GM12878 (cell line): ENCODE results near the gene SHISA3. TPM values are rescaled to one million over a fixed set of nuclear protein-coding genes. Genes with fewer than 3 reads are reported as not detected.

Experiments used
- ATAC-seq: fragments of 200-7000 bp; cut with Tn5 transposase; 3 replicates; pipeline ENCODE4 v1.9.1; 2020; ENCODE audit warnings: mild to moderate bottlenecking, moderate library complexity
- BruUV-seq: library from RNA; stranded (reverse); fragments of 400-500 nt; replicated peaks from 2 replicates; lab custom pipeline; 2021; lab: Mats Ljungman, UMichigan
- CTCF ChIA-PET: fragments of 300-600 bp; sonication (Branson Sonifier 250); formaldehyde crosslinking; extraction: SDS; loops from one replicate; lab custom pipeline; 2021; ENCODE audit warnings: inconsistent platforms; lab: Yijun Ruan, JAX
- POLR2A ChIA-PET: fragments of 350-600 bp; formaldehyde crosslinking; extraction: SDS; loops from one replicate; lab custom pipeline; 2021; ENCODE audit warnings: inconsistent platforms; lab: Charles Lee
- RAD21 ChIA-PET: fragments of 300-600 bp; sonication (Branson Sonifier 250); formaldehyde crosslinking; loops from one replicate; lab custom pipeline; 2023; ENCODE audit warnings: antibody characterized with exemption; ENCODE audit not compliant: unreplicated experiment; lab: Charles Lee
- SMC1A ChIA-PET: fragments of 300-600 bp; sonication (Branson Sonifier 250); formaldehyde crosslinking; loops from one replicate; lab custom pipeline; 2023; ENCODE audit not compliant: unreplicated experiment, uncharacterized antibody; lab: Charles Lee
- DNase-seq: peaks from one replicate; pipeline ENCODE4 v3.0.0-alpha.2; 2011; ENCODE audit warnings: low read depth, low spot score
- FAIRE-seq: peaks from 3 replicates; lab custom pipeline; 2011; peaks lifted over from hg19 to GRCh38; lab: Jason Lieb, UNC
- H2AFZ ChIP-seq: 2 replicates; pipeline ENCODE4 v1.6.0; 2011; ENCODE audit warnings: low read depth, low read length, control low read depth; ENCODE audit not compliant: control insufficient read depth
- H3K27ac ChIP-seq: 2 replicates; pipeline ENCODE4 v1.5.1; 2011; ENCODE audit warnings: control low read depth; ENCODE audit not compliant: control insufficient read depth, insufficient read depth
- H3K27me3 ChIP-seq, 2 experiments: replicated peaks in 1 of 2; 2 replicates each; pipeline versions ENCODE4 v1.6.0 to v1.6.1; 2011; ENCODE audit warnings: low read length in 1 of 2; ENCODE audit not compliant: control insufficient read depth in 2 of 2, insufficient read depth in 2 of 2
- H3K36me3 ChIP-seq, 2 experiments: 2 replicates each; pipeline ENCODE4 v1.5.1; 2011; ENCODE audit warnings: low read length in 1 of 2; ENCODE audit not compliant: control insufficient read depth in 2 of 2, insufficient read depth in 2 of 2
- H3K4me1 ChIP-seq: 2 replicates; pipeline ENCODE4 v1.6.1; 2011; ENCODE audit warnings: mild to moderate bottlenecking, low read length, moderate library complexity, mixed read lengths; ENCODE audit not compliant: control insufficient read depth, insufficient read depth
- H3K4me2 ChIP-seq: 2 replicates; pipeline ENCODE4 v1.6.0; 2011; ENCODE audit warnings: control low read depth; ENCODE audit not compliant: control insufficient read depth, insufficient read depth
- H3K4me3 ChIP-seq: fragments of 200-600 bp; sonication (generic); 2 replicates; pipeline ENCODE4 v1.5.1; 2016
- H3K79me2 ChIP-seq: 2 replicates; pipeline ENCODE4 v1.6.0; 2011; ENCODE audit warnings: low read length; ENCODE audit not compliant: control insufficient read depth, insufficient read depth
- H3K9ac ChIP-seq: 2 replicates; pipeline ENCODE4 v1.8.0; 2011; ENCODE audit warnings: low read length, control low read depth, mixed read lengths; ENCODE audit not compliant: control insufficient read depth, insufficient read depth
- H3K9me3 ChIP-seq: replicated peaks from 3 replicates; pipeline ENCODE4 v1.5.1; 2011; ENCODE audit warnings: mild to moderate bottlenecking, low read length; ENCODE audit not compliant: control insufficient read depth, insufficient read depth
- H4K20me1 ChIP-seq: 2 replicates; pipeline ENCODE4 v1.6.0; 2011; ENCODE audit not compliant: control insufficient read depth, insufficient read depth
- CEBPZ ChIP-seq: fragments of 150-350 bp; IDR thresholded peaks from 2 replicates; pipeline ENCODE4 v1.6.1; 2016; ENCODE audit warnings: low read depth, low read length
- ELK1 ChIP-seq: IDR thresholded peaks from 2 replicates; pipeline ENCODE4 v1.6.1; 2012; ENCODE audit warnings: low read depth, low read length, improper control_type of control experiment
- IKZF1 ChIP-seq: fragments of 450-650 bp; conservative IDR thresholded peaks from 2 replicates; pipeline ENCODE4 v1.6.1; 2017; ENCODE audit warnings: antibody characterized with exemption, mild to moderate bottlenecking
- IKZF2 ChIP-seq, 2 experiments: fragments of 450-650 bp; IDR thresholded peaks; 2 replicates each; pipeline ENCODE4 v1.6.1; 2017; ENCODE audit warnings: mild to moderate bottlenecking in 2 of 2, moderate library complexity in 2 of 2
- KAT2A ChIP-seq: conservative IDR thresholded peaks from 2 replicates; pipeline ENCODE4 v1.6.1; 2011; ENCODE audit warnings: low read depth, low read length; ENCODE audit not compliant: control insufficient read depth
- MYB ChIP-seq: fragments of 150-350 bp; IDR thresholded peaks from 2 replicates; pipeline ENCODE4 v1.6.1; 2014; ENCODE audit warnings: mild to moderate bottlenecking, low read depth, low read length, borderline replicate concordance
- POLR2AphosphoS5 ChIP-seq: IDR thresholded peaks from 2 replicates; pipeline ENCODE4 v1.6.1; 2011; ENCODE audit warnings: mild to moderate bottlenecking, low read length, inconsistent platforms
- PRDM15 ChIP-seq: fragments of 450-650 bp; formaldehyde crosslinking; IDR thresholded peaks from 2 replicates; pipeline ENCODE4 v1.4.0; 2020; ENCODE audit warnings: mild to moderate bottlenecking, moderate library complexity
- TAF1 ChIP-seq: IDR thresholded peaks from 2 replicates; pipeline ENCODE4 v1.6.1; 2011; ENCODE audit warnings: mild to moderate bottlenecking, low read depth, low read length, borderline replicate concordance
- ZBTB33 ChIP-seq: fragments of 450-650 bp; IDR thresholded peaks from 2 replicates; pipeline ENCODE4 v1.6.1; 2017; ENCODE audit warnings: mild to moderate bottlenecking
- ZSCAN29 ChIP-seq: fragments of 450-650 bp; IDR thresholded peaks from 2 replicates; pipeline ENCODE4 v1.6.1; 2017; ENCODE audit warnings: mild to moderate bottlenecking, moderate library complexity
- ZZZ3 ChIP-seq: IDR thresholded peaks from 2 replicates; pipeline ENCODE4 v1.6.1; 2011; ENCODE audit warnings: low read depth; ENCODE audit not compliant: control insufficient read depth, insufficient read length
- WGBS: methylation state at CpG from one replicate; pipeline ENCODE4 v1.1.6; 2016; ENCODE audit warnings: low lambda C conversion rate; ENCODE audit not compliant: insufficient replicate concordance, insufficient coverage; ENCODE audit errors: missing lambda C conversion rate; 5-methylcytosine and 5-hydroxymethylcytosine counted together
- in situ Hi-C: fragments of 300-500 bp; cut with MboI; formaldehyde crosslinking; loops from 9 replicates; pipeline ENCODE4 v1.14.3; 2018; ENCODE audit warnings: mixed read lengths
- intact Hi-C: fragments of 100-400 bp; cut with micrococcal nuclease; formaldehyde crosslinking; loops from one replicate; pipeline ENCODE4 v1.14.2; 2022; ENCODE audit not compliant: unreplicated experiment
- polyA plus RNA-seq, 11 experiments: library from polyadenylated mRNA; depleted of rRNA in 4 of 11; unstranded in 6 of 11; stranded (reverse) in 5 of 11; fragments of >200 nt; fragmentation: Nextera tagmentation in 4 of 11; fragmentation: Illumina TruSeq in 1 of 11; extraction: Ambion mirVana in 4 of 11; extraction: Trizol in 1 of 11; gene quantifications; 1 replicate in 1 of 11; 2 replicates in 10 of 11; pipeline versions ENCODE4 v1.2.1 to v1.2.3, GENCODE V29; 2011 to 2016; ENCODE audit warnings: inconsistent platforms in 2 of 11, missing spikeins in 2 of 11, low read depth in 1 of 11
- total RNA-seq, 4 experiments: library from RNA; depleted of rRNA in 3 of 4; stranded (reverse); fragments of >200 nt in 3 of 4; fragmentation: Illumina TruSeq in 1 of 4; extraction: Trizol in 1 of 4; gene quantifications; 2 replicates each; pipeline versions ENCODE4 v1.2.1 to v1.2.3, GENCODE V29; 2013 to 2021

SHISA3 gene
- total and polyA plus RNA-seq, 10 of the 15 experiments (the other 5 are each of a cell fraction or from before 2014, with no cell fraction given), result 0.03 to 7.2 (median 4.4) TPM

GRCh38 chr4:42425146-42426065 lies 28.1 kb downstream of the SHISA3 start:
- Histone ChIP-seq H3K9ac (no peak overlapping the region), H3K4me2 (no peak overlapping the region), H3K9me3 (no peaks in the 10 kb centered on the region), H3K27ac (no peak overlapping the region), H4K20me1 (no peaks in the 10 kb centered on the region), H3K4me1 (no peaks in the 10 kb centered on the region), H3K79me2 (no peaks in the 10 kb centered on the region), H2AFZ (no peak overlapping the region), H3K27me3 (no peaks in the 10 kb centered on the region), H3K36me3 (peaks cover 3 to 14% of the 10 kb centered on the region in 2 experiments; a peak in 3 of 4 replicates), H3K4me3 (no peak overlapping the region)
- in situ Hi-C loops, result no loop called here
- SMC1A ChIA-PET, result interaction anchor here (1.2 to 1.5 kb wide), 2 partner anchors 94 to 95 kb away, joined by 3 to 4 read pairs; no protein-coding TSS in a partner anchor
- WGBS, result over 99% methylated on average over 19 of the region's 19 CpGs
- RAD21 ChIA-PET, result no interaction called here
- POLR2A ChIA-PET, result no interaction called here
- no TSS peak for BruUV-seq
- ATAC-seq (no peak), FAIRE-seq (no peak), DNase-seq (no peak)
- intact Hi-C loops, result no loop called here
- CTCF ChIA-PET, result interaction anchor here (0.7 to 1.4 kb wide), 3 partner anchors 20 to 107 kb away, joined by 3 to 5 read pairs (median 3); no protein-coding TSS in a partner anchor
- TF ChIP-seq MYB (no peak), ZSCAN29 (no peak), KAT2A (no peak), POLR2AphosphoS5 (no peak), IKZF1 (no peak), PRDM15 (CRISPR knock-in tag) (no peak), CEBPZ (no peak), TAF1 (no peak), ZZZ3 (no peak), ELK1 (no peak), ZBTB33 (no peak), IKZF2 (IDR thresholded peaks at IDR 0.05) (no peak)
